ENCODE results near the gene STX1B.

DNA sequence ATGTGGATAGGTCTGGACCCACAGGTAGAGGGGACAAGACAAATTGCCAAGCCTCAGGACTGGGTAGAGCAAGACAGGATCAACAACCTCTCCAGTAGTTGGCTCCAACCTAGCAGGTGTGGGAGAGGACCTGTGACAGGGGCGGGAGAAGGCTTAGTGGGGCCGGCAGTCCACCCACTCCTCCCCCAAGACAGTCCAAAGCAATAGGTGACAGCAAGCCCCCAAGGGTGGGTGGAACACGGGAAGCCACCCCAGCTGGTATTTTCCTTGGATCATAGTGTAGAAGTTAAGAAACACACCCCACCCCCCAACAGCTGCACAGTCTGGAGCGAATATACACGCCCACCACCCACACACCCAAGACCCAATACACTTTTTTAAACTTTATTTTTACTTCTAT is 18.8 kb upstream of the STX1B start:
- TF ChIP-seq, protein P1, sequence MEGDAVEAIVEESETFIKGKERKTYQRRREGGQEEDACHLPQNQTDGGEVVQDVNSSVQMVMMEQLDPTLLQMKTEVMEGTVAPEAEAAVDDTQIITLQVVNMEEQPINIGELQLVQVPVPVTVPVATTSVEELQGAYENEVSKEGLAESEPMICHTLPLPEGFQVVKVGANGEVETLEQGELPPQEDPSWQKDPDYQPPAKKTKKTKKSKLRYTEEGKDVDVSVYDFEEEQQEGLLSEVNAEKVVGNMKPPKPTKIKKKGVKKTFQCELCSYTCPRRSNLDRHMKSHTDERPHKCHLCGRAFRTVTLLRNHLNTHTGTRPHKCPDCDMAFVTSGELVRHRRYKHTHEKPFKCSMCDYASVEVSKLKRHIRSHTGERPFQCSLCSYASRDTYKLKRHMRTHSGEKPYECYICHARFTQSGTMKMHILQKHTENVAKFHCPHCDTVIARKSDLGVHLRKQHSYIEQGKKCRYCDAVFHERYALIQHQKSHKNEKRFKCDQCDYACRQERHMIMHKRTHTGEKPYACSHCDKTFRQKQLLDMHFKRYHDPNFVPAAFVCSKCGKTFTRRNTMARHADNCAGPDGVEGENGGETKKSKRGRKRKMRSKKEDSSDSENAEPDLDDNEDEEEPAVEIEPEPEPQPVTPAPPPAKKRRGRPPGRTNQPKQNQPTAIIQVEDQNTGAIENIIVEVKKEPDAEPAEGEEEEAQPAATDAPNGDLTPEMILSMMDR (IDR thresholded peaks at IDR 0.05; ENCODE audit: insufficient read depth, low read depth, low read length) = no peak
- TF ChIP-seq EZH2 (IDR thresholded peaks at IDR 0.05; ENCODE audit: insufficient read depth, low read length) = no peak

Measured in astrocyte (in vitro differentiated cells and primary cell).